ENCODE measurements around the gene TMEM255A.

DNA sequence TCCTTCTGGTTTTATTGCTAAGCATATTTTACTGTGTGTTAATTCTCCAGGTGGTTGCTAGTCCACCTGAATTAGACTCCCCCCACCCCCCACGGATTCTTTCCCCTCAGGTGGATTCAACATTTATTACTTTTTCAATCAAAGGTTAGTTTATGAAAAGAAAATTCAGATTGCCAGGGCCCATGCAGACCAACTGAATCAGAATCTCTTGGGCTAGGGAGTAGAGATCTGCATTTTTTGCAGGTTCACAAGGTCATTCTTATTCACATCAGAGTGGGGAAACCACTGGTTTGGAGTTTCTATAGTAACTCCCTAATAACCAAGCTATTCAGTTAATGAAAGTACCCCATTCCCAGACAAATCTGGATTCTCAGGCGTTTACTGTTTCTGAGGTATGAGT is 9.8 kb downstream of the TMEM255A start:
- TF ChIP-seq, protein P1, sequence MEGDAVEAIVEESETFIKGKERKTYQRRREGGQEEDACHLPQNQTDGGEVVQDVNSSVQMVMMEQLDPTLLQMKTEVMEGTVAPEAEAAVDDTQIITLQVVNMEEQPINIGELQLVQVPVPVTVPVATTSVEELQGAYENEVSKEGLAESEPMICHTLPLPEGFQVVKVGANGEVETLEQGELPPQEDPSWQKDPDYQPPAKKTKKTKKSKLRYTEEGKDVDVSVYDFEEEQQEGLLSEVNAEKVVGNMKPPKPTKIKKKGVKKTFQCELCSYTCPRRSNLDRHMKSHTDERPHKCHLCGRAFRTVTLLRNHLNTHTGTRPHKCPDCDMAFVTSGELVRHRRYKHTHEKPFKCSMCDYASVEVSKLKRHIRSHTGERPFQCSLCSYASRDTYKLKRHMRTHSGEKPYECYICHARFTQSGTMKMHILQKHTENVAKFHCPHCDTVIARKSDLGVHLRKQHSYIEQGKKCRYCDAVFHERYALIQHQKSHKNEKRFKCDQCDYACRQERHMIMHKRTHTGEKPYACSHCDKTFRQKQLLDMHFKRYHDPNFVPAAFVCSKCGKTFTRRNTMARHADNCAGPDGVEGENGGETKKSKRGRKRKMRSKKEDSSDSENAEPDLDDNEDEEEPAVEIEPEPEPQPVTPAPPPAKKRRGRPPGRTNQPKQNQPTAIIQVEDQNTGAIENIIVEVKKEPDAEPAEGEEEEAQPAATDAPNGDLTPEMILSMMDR (IDR thresholded peaks at IDR 0.05), result no peak
- TF ChIP-seq POLR2A (IDR thresholded peaks at IDR 0.05), result no peak
